Lung (tissue), 12 donors: ENCODE measurements around the gene PLCD3. TPM values are rescaled to one million over a fixed set of nuclear protein-coding genes. Genes with fewer than 3 reads are reported as not detected.

Source experiments
- ATAC-seq: fragments of 200-7000 bp; cut with Tn5 transposase; one replicate; pipeline ENCODE4 v1.9.1; 2020; ENCODE audit warnings: moderate number of reproducible peaks; ENCODE audit not compliant: insufficient read depth, low FRiP score
- DNase-seq, 3 donors: peaks; one replicate each; pipeline ENCODE4 v3.0.0-alpha.2; 2013 to 2017
- H3K27ac ChIP-seq, 2 donors: one replicate each; pipeline ENCODE4 v1.5.1; 2013; ENCODE audit warnings: mild to moderate bottlenecking in 2 of 2, moderate library complexity in 2 of 2, control low read depth in 1 of 2, inconsistent platforms in 1 of 2, low read depth in 1 of 2, low read length in 1 of 2
- H3K27me3 ChIP-seq, 3 donors: one replicate each; pipeline ENCODE4 v1.5.1; 2013; ENCODE audit warnings: low read length in 2 of 3; ENCODE audit not compliant: control insufficient read depth in 3 of 3, insufficient read depth in 3 of 3
- H3K36me3 ChIP-seq, 4 donors: one replicate each; pipeline ENCODE4 v1.5.1; 2013; ENCODE audit warnings: low read length in 4 of 4, mild to moderate bottlenecking in 1 of 4, moderate library complexity in 1 of 4; ENCODE audit not compliant: control insufficient read depth in 4 of 4, insufficient read depth in 4 of 4
- H3K4me1 ChIP-seq, 5 donors: one replicate each; pipeline ENCODE4 v1.5.1; 2013; ENCODE audit warnings: low read length in 5 of 5, mild to moderate bottlenecking in 2 of 5, moderate library complexity in 1 of 5; ENCODE audit not compliant: control insufficient read depth in 5 of 5, insufficient read depth in 5 of 5
- H3K4me3 ChIP-seq: one replicate; pipeline ENCODE4 v1.5.1; 2013; ENCODE audit warnings: mild to moderate bottlenecking, control low read depth, moderate library complexity
- H3K9ac ChIP-seq, 2 donors: one replicate each; pipeline ENCODE4 v1.5.1; 2013; ENCODE audit warnings: low read length in 2 of 2, control low read depth in 1 of 2; ENCODE audit not compliant: insufficient read depth in 1 of 2
- H3K9me3 ChIP-seq, 4 donors: one replicate each; pipeline ENCODE4 v1.5.1; 2013; ENCODE audit warnings: low read length in 3 of 4, mild to moderate bottlenecking in 1 of 4, moderate library complexity in 1 of 4; ENCODE audit not compliant: control insufficient read depth in 4 of 4, insufficient read depth in 3 of 4
- CTCF ChIP-seq: IDR thresholded peaks from 2 replicates; pipeline ENCODE4 v1.5.1; 2012; ENCODE audit warnings: mild to moderate bottlenecking; ENCODE audit errors: control extremely low read depth, extremely low read depth
- WGBS, 2 donors: extraction: QIAGEN DNeasy Blood & Tissue Kit; methylation state at CpG; one replicate each; pipeline ENCODE4 v1.1.7; 2013; 5-methylcytosine and 5-hydroxymethylcytosine counted together
- polyA plus RNA-seq, 2 donors: library from polyadenylated mRNA; stranded (reverse); fragments of 200-250 nt; gene quantifications; one replicate each; pipeline ENCODE4 v1.2.1, GENCODE V29; 2013
- total RNA-seq, 2 donors: library from RNA; depleted of rRNA in 1 of 2; stranded (reverse); fragments of >200 nt in 1 of 2; gene quantifications; one replicate each; pipeline ENCODE4 v1.2.1, GENCODE V29; 2014 to 2021
- donor health status: control.
- donor health status: control.
- donor health status: Bipolar disorder and iron deficiency.
- donor health status: healthy.
- donor health status: DM: yes; HTN: yes; CAD: no.

Gene PLCD3
- total and polyA plus RNA-seq, 4 donors = 3.6 to 43.3 (median 18.9) TPM

- TF ChIP-seq CTCF = peak; percentile 37
- Histone ChIP-seq H3K4me1 (peaks cover 5 to 36% (median 14%) of the 10 kb centered on the region in 5 donors), H3K27ac (peak overlapping the region; percentile 92 to 95), H3K4me3 (peak overlapping the region; percentile 80), H3K36me3 (peaks cover 0 to 9% (median 0%) of the 10 kb centered on the region in 4 donors), H3K9ac (peak overlapping the region; percentile 83 to 85), H3K9me3 (no peaks in the 10 kb centered on the region), H3K27me3 (no peaks in the 10 kb centered on the region)
- 0 to 1% methylated on average over 32 of the region's 32 CpGs for WGBS, 2 donors
- DNase-seq (peak; percentile 94 to 96 (median 95)), ATAC-seq (peak; percentile 25)
Observed at GRCh38 chr17:45149037-45149668, 16.8 kb upstream of the PLCD3 start.

- WGBS, 2 donors = 0% methylated on average over 58 of the region's 58 CpGs
- H3K9ac ChIP-seq = peak within 1 kb of the TSS; percentile 85 to 97
- TF ChIP-seq CTCF = no peak
- H3K4me3 ChIP-seq = peak within 1 kb of the TSS; percentile 80
- no peaks in the 10 kb centered on the region for H3K27me3 ChIP-seq
- peaks cover 5 to 44% (median 14%) of the 10 kb centered on the region in 5 donors for H3K4me1 ChIP-seq
- peak; percentile 100 for DNase-seq
- H3K36me3 ChIP-seq = peaks cover 0 to 9% (median 0%) of the 10 kb centered on the region in 4 donors
- no peaks in the 10 kb centered on the region for H3K9me3 ChIP-seq
- peak within 1 kb of the TSS; percentile 95 to 96 for H3K27ac ChIP-seq
- ATAC-seq = peak; percentile 83
Observed at GRCh38 chr17:45148183-45149036, 16.1 kb upstream of the PLCD3 start, which contains the start of gene HEXIM1. Gene HEXIM1, plus strand, starts transcription at chr17:45148475. Its CDS starts 716 bp downstream, at chr17:45149191.

GRCh38 chr17:45147581-45148182, 15.4 kb upstream of the PLCD3 start:
- H3K27ac ChIP-seq = peak overlapping the region; percentile 95 to 96
- peak overlapping the region; percentile 57 for H3K4me3 ChIP-seq
- peak overlapping the region; percentile 85 to 94 for H3K9ac ChIP-seq
- no peaks in the 10 kb centered on the region for H3K9me3 ChIP-seq
- H3K4me1 ChIP-seq = peaks cover 5 to 47% (median 14%) of the 10 kb centered on the region in 5 donors
- no peaks in the 10 kb centered on the region for H3K27me3 ChIP-seq
- ATAC-seq (peak; percentile 35), DNase-seq (peak; percentile 92 to 99 (median 98))
- TF ChIP-seq CTCF = no peak
- 0% methylated on average over 38 of the region's 38 CpGs for WGBS, 2 donors
- H3K36me3 ChIP-seq = peaks cover 0 to 9% (median 0%) of the 10 kb centered on the region in 4 donors
